Mammary epithelial cell (primary cell): ENCODE data around the gene CCDC14.

Experiments
- CTCF ChIP-seq, 2 donors: IDR thresholded peaks in 1 of 2; conservative IDR thresholded peaks in 1 of 2; 2 replicates each; pipeline ENCODE4 v1.5.1; 2011 to 2012; ENCODE audit warnings: inconsistent platforms in 2 of 2, low read length in 2 of 2, mild to moderate bottlenecking in 2 of 2, control low read depth in 1 of 2, low read depth in 1 of 2; ENCODE audit not compliant: insufficient read depth in 1 of 2; ENCODE audit errors: extremely low read depth in 1 of 2
- EZH2 ChIP-seq: IDR thresholded peaks from 2 replicates; pipeline ENCODE4 v1.6.1; 2012; ENCODE audit warnings: low read length, inconsistent platforms, borderline replicate concordance

GRCh38 chr3:123869165-123869564 lies 91.9 kb downstream of the CCDC14 start:
- TF ChIP-seq CTCF (conservative IDR thresholded peaks at IDR 0.05 in 1 of 2, IDR thresholded peaks at IDR 0.05 in 1 of 2; ENCODE audit: extremely low read depth in 1 of 2, insufficient read depth in 1 of 2, low read depth in 1 of 2, low read length in 2 of 2) (no peak), EZH2 (no peak)
